OCI-LY7 (cell line): ENCODE data around the gene DIRAS1. TPM values are rescaled to one million over a fixed set of nuclear protein-coding genes. Genes with fewer than 3 reads are reported as not detected.

Experiments used
- BruUV-seq: library from RNA; stranded (reverse); fragments of 400-500 nt; replicated peaks from 2 replicates; lab custom pipeline; 2021; lab: Mats Ljungman, UMichigan
- CTCF ChIA-PET: fragments of 300-600 bp; sonication (Branson Sonifier 250); formaldehyde crosslinking; loops from one replicate; lab custom pipeline; 2022; ENCODE audit warnings: antibody characterized with exemption; ENCODE audit not compliant: unreplicated experiment; lab: Charles Lee
- POLR2A ChIA-PET: fragments of 300-600 bp; sonication (Branson Sonifier 250); formaldehyde crosslinking; loops from one replicate; lab custom pipeline; 2022; ENCODE audit warnings: antibody characterized with exemption; lab: Charles Lee
- DNase-seq: peaks from one replicate; pipeline ENCODE4 v3.0.0-alpha.2; 2015; ENCODE audit warnings: low spot score
- H2AFZ ChIP-seq: fragments of 200-600 bp; sonication (generic), shearing (Covaris generic); 2 replicates; pipeline ENCODE4 v1.6.1; 2014; ENCODE audit warnings: mild to moderate bottlenecking, antibody characterized with exemption, low read length, moderate library complexity
- H3K27ac ChIP-seq: fragments of 200-600 bp; sonication (generic); 2 replicates; pipeline ENCODE4 v1.5.1; 2014; ENCODE audit warnings: mixed run types, low read depth, mild to moderate bottlenecking, moderate library complexity, low read length, inconsistent platforms; ENCODE audit not compliant: poor library complexity, severe bottlenecking
- H3K36me3 ChIP-seq: fragments of 200-600 bp; sonication (generic); 2 replicates; pipeline ENCODE4 v1.6.1; 2014; ENCODE audit warnings: mild to moderate bottlenecking, antibody characterized with exemption, low read length, moderate library complexity, mixed read lengths; ENCODE audit not compliant: insufficient read depth
- H3K4me1 ChIP-seq: fragments of 200-600 bp; sonication (generic); 2 replicates; pipeline ENCODE4 v1.5.1; 2014; ENCODE audit warnings: mild to moderate bottlenecking, low read length; ENCODE audit not compliant: insufficient read depth, poor library complexity, severe bottlenecking
- H3K4me2 ChIP-seq: fragments of 200-600 bp; sonication (generic); 2 replicates; pipeline ENCODE4 v1.6.1; 2014; ENCODE audit warnings: mild to moderate bottlenecking, low read length
- H3K4me3 ChIP-seq: fragments of 200-600 bp; sonication (generic); 2 replicates; pipeline ENCODE4 v1.5.1; 2014; ENCODE audit warnings: mild to moderate bottlenecking, low read depth, low read length; ENCODE audit not compliant: poor library complexity, severe bottlenecking
- H3K79me2 ChIP-seq: fragments of 200-600 bp; sonication (generic); 2 replicates; pipeline ENCODE4 v1.6.1; 2016; ENCODE audit warnings: low read depth, mild to moderate bottlenecking, low read length, moderate library complexity, mixed read lengths; ENCODE audit not compliant: insufficient read depth
- H3K9me2 ChIP-seq: fragments of 200-600 bp; sonication (generic); 2 replicates; pipeline ENCODE4 v1.6.1; 2016; ENCODE audit warnings: mild to moderate bottlenecking, low read length, mixed read lengths; ENCODE audit not compliant: insufficient read depth
- H3K9me3 ChIP-seq: fragments of 200-600 bp; sonication (generic); 2 replicates; pipeline ENCODE4 v1.6.1; 2014; ENCODE audit warnings: mild to moderate bottlenecking, mixed run types, low read length, mixed read lengths
- H4K20me1 ChIP-seq: fragments of 200-600 bp; sonication (generic); 2 replicates; pipeline ENCODE4 v1.6.1; 2014; ENCODE audit warnings: mild to moderate bottlenecking, antibody characterized with exemption, low read length, moderate library complexity, mixed read lengths; ENCODE audit not compliant: insufficient read depth
- CTCF ChIP-seq: fragments of 200-600 bp; sonication (generic); conservative IDR thresholded peaks from 2 replicates; pipeline ENCODE4 v1.5.1; 2014; ENCODE audit warnings: mild to moderate bottlenecking, antibody characterized with exemption, low read length, moderate library complexity, mixed read lengths
- EZH2phosphoT487 ChIP-seq: fragments of 200-600 bp; sonication (generic); IDR thresholded peaks from 2 replicates; pipeline ENCODE4 v1.6.1; 2018; ENCODE audit warnings: low read depth, borderline replicate concordance, mild to moderate bottlenecking, mixed run types, antibody characterized with exemption, low read length, moderate library complexity, mixed read lengths
- intact Hi-C: fragments of 100-400 bp; cut with micrococcal nuclease; formaldehyde crosslinking; loops from one replicate; pipeline ENCODE4 v1.10.0; 2022; ENCODE audit not compliant: unreplicated experiment
- total RNA-seq, 2 experiments: library from RNA; depleted of rRNA in 1 of 2; stranded (reverse); fragments of >200 nt in 1 of 2; shearing (Covaris generic) in 1 of 2; gene quantifications; 2 replicates each; pipeline ENCODE4 v1.2.3, GENCODE V29; 2014 to 2022

DIRAS1 gene
- total RNA-seq, 2 experiments from 2014 or later: not detected

GRCh38 chr19:2703691-2704216, 17.4 kb downstream of the DIRAS1 start:
- BruUV-seq: no TSS peak
- ChIA-PET CTCF (no interaction called here), POLR2A (no interaction called here)
- no peaks in the 10 kb centered on the region for H3K36me3 ChIP-seq
- no peak for TF ChIP-seq EZH2phosphoT487
- no peaks in the 10 kb centered on the region for H3K9me3 ChIP-seq
- no peaks in the 10 kb centered on the region for H3K9me2 ChIP-seq
- DNase-seq: no peak
- peaks cover 38% of the 10 kb centered on the region for H3K4me1 ChIP-seq
- H3K79me2 ChIP-seq: no peaks in the 10 kb centered on the region
- intact Hi-C loops: no loop called here
- H3K4me2 ChIP-seq: no peak overlapping the region
- no peak overlapping the region for H3K27ac ChIP-seq
- H3K4me3 ChIP-seq: no peak overlapping the region
- peaks cover 4% of the 10 kb centered on the region; the same call in 1 of the 2 replicates for H4K20me1 ChIP-seq
- no peak overlapping the region for H2AFZ ChIP-seq

GRCh38 chr19:2703077-2703437, 18.1 kb downstream of the DIRAS1 start:
- intact Hi-C loops: no loop called here
- BruUV-seq: no TSS peak

GRCh38 chr19:2702170-2703076, 18.7 kb downstream of the DIRAS1 start, which contains the start of gene GNG7:
GNG7 (minus strand) TSS chr19:2702694; CDS start chr19:2520688, 182,006 bp downstream.
- no TSS peak for BruUV-seq
- TF ChIP-seq CTCF: no peak
- no peak for TF ChIP-seq EZH2phosphoT487
- CTCF ChIA-PET: interaction anchor here (0.6 kb wide), 1 partner anchor 161 kb away, joined by 3 read pairs; no protein-coding TSS in a partner anchor
- peak; percentile 95 for DNase-seq
- no peaks in the 10 kb centered on the region for H3K9me2 ChIP-seq
- no peaks in the 10 kb centered on the region for H3K36me3 ChIP-seq
- POLR2A ChIA-PET: interaction anchor here (0.6 to 1.5 kb wide), 3 partner anchors 8 to 226 kb away, joined by 3 to 4 read pairs (median 3); partner anchors contain the start of gene GADD45B
- no peak within 1 kb of the TSS for H3K27ac ChIP-seq
- peaks cover 50% of the 10 kb centered on the region for H3K4me1 ChIP-seq
- H3K9me3 ChIP-seq: no peaks in the 10 kb centered on the region
- H4K20me1 ChIP-seq: peaks cover 4% of the 10 kb centered on the region; the same call in 1 of the 2 replicates
- no peaks in the 10 kb centered on the region for H3K79me2 ChIP-seq
- no peak within 1 kb of the TSS for H2AFZ ChIP-seq
- peak within 1 kb of the TSS; percentile 76 for H3K4me2 ChIP-seq
- intact Hi-C loops: no loop called here
- peak within 1 kb of the TSS; percentile 78 for H3K4me3 ChIP-seq

More at GRCh38 chr19:2703077-2703437, 18.1 kb downstream of the DIRAS1 start:
- peaks cover 44% of the 10 kb centered on the region for H3K4me1 ChIP-seq
- DNase-seq: no peak
- H3K4me2 ChIP-seq: peak overlapping the region; percentile 57
- H3K9me3 ChIP-seq: no peaks in the 10 kb centered on the region
- TF ChIP-seq EZH2phosphoT487: no peak
- H2AFZ ChIP-seq: no peak overlapping the region
- CTCF ChIA-PET: no interaction called here
- H3K4me3 ChIP-seq: peak overlapping the region; percentile 28
- H3K27ac ChIP-seq: no peak overlapping the region
- no peaks in the 10 kb centered on the region for H3K36me3 ChIP-seq
- H3K79me2 ChIP-seq: no peaks in the 10 kb centered on the region
- POLR2A ChIA-PET: no interaction called here
- no peaks in the 10 kb centered on the region for H3K9me2 ChIP-seq
- peaks cover 4% of the 10 kb centered on the region; the same call in 1 of the 2 replicates for H4K20me1 ChIP-seq
